IPS-NIHi11 (cell line): ENCODE data around the gene S100A13.
"Not testable (repeated sequence)": the region's sequence is repeated elsewhere in the genome, so short reads cannot be mapped to it uniquely, and the experiment has no call there.

Experiments used
- DNase-seq: peaks from one replicate; pipeline ENCODE4 v3.0.0; 2012; ENCODE audit warnings: mixed read lengths, low spot score

The S100A13 gene

DNA sequence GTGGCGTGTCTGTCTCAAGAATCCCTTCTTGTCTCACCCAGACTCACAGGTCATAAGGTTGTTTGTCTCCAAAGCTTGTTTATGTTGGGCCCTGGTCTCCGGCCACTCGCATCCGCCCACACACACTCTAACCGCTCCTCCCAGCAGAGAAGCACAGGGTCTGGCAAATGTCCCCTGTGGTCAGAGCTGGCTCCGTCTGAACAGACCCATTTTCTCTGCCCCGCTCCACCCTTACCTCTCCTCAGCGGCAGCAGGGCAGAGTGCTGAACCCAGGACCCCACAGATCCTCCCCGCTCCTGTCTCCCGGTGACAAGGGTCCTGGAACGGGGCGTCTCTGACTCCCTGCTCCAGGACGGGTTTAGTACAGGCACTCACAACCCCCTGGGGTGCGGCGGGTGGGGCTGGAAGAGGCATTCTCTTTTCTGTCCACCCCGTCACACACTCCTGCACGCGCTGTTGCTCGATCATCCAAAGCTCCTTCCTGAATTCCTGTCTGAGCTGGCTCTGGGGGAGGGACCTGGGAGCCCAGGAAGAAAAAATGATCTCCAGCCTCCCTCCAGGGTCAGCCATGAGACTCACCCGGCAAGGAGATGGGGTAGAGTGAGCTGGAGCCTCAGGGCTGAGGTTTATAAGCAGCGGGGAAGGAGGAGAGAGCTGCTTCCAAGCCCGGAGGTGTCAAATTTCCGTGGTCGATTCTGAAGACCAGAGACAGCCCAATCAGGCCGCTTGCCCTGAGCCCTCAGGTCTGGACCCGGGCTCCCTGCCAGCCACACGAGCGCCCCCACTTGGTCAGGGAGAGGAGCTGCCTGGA is at the start of gene S100A13:
TSS of gene S100A13 (minus strand) at position 602 of the 811 bp plus-strand sequence. CDS start 1,033 bp downstream, outside the sequence.
- peak; percentile 94 for DNase-seq

DNA sequence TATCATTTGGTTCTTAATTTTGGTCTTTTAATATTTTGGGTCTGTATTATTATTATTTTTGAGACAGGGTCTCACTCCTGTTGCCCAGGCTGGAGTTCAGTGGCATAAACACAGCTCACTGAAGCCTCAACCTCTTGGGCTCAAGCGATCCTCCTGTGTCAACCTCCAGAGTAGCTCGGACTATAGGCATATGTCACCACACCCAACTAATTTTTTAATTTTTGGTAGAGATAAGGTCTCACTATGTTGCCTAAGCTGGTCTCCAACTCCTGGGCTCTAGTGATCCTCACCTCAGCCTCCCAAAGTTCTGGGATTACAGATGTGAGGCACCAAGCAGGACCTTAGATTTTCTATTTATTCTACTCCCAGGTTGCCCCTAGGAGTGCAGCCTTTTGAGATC is 46.2 kb upstream of the S100A13 start:
- no peak for DNase-seq

DNA sequence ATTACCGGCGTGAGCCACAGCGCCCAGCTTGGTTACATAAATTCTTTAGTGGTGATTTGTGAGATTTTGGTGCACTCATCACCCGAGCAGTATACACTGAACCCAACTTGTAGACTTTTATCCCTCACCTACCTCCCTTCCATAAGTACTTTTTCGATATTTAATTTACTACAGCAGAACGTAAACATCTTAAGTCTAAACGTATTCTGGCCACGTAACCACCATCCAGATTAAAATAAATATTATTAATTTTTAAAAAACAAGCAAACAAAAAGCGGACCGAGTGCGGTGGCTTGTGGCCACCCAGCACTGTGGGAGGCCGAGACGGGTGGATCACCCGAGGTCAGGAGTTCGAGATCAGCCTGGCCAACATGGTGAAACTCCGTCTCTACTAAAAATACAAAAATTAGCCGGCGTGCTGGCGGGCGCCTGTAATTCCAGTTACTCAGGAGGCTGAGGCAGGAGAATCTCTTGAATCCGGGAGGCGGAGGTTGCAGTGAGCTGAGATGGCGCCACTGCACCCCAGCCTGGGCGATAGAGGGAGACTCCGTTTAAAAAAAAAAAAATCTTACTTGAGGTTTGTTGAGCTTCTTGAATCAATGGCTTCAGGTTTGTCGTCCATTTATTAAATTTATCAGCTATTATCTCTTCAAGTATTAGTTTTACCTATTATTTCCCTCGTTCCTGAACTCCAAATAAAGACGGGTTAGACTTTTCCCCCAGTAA is 44.5 kb upstream of the S100A13 start:
- DNase-seq = not testable (repeated sequence)

DNA sequence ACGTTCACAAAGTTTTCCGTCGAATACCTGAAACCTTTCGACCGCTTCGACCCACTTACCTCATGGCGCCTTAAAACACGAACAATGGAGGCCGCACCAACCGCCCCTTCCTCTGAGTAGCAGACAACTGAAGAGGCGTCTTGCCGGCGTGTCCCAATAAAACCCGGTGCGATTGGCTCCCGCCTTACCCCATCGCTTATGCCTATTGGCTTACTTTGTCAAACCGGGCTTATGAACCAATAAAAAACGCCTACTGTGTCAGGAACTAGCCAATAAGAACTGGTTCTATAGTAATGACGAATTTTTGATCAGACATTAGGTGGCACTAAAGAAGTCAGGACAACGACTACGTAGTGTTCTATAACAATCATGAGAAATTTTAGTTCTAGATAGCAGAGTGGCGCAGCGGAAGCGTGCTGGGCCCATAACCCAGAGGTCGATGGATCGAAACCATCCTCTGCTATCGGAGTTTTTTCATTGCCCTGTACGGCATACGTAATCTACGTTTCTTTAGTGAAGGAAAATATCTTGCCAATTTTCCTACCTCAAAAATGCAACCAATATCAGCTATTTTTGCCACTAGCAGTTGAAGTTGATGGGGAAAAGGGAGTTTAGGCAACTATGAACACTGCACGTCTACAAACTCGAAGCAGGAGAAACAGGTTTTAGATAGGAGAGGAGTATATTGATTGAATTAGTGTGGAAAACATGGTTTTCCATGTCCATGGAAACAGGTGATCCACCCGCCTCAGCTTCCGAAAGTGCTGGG is 43.7 kb upstream of the S100A13 start, which contains the start of gene ILF2:
TSS of gene ILF2 (minus strand) at position 135 of the 769 bp plus-strand sequence. CDS start at position 64, 71 bp downstream.
- DNase-seq = peak; percentile 98

DNA sequence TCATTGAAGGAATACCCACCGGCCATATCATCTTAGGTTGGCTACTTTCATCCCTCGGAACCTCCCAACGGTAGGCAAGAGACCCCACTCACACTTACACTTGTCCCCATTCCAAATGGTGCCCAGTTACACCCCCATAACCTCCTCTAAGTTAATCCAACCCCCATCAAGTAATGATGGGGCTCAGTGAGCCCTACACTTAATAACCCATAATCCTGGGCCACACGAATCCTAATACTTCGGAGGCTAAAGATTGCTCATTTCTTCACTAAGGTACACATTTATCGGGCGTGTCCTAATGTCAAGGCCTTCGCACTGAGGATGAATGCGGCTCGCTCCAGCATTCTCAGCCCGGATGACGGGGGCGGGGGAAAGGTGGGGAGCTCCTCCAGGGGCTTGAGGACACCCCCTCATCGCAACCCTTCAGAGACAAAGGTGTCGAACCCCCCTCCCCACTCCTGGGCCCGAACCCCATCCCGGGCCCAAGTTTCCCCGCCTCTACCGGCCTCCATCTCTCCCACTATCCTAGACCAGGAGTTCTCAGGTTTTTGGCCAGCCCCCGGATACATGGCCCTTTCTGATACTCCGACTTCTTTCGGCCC is 43.1 kb upstream of the S100A13 start:
- DNase-seq = no peak

DNA sequence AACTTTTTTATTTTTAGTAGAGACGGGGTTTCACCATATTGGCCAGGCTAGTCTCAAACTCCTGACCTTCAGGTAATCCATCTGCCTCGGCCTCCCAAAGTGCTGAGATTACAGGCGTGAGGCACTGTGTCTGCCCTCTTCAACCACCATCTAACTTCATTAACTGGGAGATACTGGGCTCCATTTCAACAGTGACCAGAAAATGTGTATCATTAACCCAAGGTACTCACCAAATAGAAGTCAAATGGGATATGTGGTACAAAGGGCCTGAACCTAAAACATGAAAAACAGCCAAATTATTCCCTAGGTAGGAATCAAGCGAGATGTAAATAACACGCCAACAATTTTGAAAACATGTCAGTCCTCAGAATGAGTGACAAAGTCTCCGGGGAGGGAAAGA is 42.3 kb upstream of the S100A13 start:
- DNase-seq = no peak

DNA sequence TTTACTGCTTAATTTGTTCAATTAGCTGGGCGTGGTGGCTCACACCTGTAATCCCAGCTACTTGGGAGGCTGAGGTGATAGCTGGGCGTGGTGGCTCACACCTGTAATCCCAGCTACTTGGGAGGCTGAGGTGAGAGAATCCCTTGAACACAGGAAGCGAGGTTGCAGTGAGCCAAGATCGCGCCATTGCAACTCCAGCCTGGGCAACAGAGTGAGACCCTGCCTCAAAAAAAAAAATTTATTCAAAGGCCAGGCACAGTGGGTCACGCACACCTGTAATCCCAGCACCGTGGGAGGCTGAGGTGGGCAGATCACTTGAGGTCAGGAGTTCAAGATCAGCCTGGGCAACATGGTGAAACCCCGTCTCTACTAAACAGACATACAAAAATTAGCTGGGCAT is 41.4 kb upstream of the S100A13 start:
- DNase-seq = not testable (repeated sequence)

DNA sequence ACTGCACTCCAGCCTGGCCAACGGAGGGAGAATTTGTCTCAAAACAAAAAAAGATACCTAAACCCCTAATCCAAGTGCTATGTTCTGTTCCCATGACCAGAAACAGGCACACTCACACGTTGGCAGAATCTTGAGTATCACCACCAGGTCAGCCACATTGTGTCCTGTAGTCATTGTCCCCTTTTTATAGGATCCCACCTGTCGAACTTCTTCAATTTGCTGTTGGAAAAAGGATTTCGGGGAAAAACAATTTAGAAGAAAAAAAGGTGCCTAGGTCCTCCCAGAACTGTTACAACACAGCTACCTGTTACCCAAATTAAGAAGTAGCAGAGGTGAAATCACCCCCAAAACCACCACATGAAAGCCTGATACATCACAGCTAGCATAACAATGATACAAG is 40.1 kb upstream of the S100A13 start:
- DNase-seq = no peak

DNA sequence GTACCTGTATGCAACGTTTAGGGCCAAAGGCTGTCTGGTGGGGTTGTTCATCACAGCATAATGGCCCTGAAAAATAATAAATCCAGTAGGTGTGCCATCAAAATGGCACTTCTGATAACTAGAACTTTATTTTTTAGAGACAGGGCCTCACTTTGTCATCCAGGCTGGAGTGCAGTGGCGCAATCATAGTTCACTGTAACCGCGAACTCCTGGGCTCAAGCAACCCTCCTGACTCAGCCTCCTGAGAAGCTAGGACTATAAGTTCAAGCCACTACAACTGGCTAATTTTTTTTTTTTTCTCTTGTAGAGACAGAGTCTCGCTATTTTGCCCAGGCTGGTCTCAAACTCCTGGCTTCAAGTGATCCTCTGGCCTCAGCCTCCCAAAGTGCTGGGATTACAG is 35.9 kb upstream of the S100A13 start:
- no peak for DNase-seq

DNA sequence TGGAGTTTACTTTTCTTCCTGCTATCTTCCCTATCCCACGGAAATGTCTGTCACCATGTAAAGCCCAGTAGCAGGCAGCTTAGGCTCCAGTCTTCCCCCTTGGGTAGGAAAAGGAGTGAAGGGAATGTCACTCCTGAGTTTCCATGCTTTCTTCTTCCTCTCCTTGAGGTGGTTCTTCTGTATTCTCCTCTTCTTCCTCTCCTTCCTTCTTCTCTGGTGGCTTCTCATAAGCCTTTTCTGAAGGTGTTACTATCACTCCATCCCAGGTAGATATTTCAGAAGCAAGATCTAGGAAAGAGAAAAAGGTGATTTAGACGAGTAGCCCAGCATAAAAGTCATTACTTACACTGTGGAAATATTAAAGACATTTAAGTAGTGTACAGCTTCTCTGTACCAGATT is 35.0 kb upstream of the S100A13 start:
- no peak for DNase-seq

DNA sequence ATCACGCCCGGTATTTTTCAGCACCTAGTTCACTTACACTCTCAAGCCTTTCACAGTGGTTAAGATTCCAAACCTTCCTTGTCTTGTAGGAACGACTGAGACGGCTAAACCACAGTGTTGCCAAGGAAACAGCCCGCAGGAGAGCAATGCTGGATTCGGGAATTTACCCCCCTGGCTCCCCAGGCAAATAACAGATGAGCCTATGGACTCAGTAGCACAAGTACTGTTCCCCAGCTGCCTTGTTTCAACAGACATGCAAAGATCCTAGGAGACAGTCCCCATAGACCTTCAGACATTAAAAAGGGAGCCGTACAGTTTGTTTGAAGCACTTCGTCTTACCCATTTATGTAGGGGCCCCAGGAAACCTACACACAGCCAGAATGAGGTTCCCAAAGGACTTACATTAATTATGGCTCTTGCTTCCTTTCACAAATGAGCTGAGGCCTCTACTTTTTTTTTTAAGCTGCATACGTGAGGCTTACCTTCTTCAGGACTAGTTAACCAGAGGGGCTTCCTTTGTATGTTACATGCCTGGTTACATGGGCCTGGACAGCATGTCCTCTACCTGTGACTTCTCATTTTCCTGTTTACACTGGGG is 33.9 kb upstream of the S100A13 start:
- DNase-seq = no peak

DNA sequence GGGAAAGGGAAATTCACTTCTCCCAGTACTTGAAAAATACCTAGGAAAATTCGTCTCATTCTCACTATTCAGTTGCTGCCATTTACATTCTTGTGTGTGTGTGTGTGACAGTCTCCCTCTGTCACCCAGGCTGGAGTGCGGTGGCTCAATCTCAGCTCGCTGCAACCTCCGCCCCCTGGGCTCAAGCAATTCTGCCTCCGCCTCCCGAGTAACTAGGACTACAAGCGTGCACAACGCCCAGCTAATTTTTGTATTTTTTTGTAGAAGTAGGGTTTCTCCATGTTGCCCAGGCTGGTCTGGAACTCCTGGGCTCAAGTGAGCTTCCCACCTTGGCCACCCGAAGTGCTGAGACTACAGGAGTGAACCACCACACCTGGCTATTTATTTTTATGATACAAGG is 32.4 kb upstream of the S100A13 start:
- no peak for DNase-seq

DNA sequence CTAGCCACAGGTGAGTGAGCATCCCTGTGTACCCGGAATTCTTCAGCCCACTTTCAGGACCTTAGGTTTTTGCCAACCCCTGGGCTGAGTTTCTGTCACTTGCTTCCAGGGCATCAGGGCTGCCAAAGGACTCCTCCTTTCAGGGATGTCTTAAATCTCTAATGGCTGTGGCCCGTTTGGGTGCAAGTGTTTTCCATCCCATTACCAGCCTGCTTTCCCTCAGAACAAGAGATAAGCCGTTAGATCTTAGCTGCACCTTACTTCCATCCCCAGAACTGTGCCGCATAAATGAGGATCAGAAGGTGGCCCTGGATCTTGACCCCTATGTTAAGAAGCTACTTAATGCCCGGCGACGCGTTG is 31.9 kb upstream of the S100A13 start:
- DNase-seq = no peak

DNA sequence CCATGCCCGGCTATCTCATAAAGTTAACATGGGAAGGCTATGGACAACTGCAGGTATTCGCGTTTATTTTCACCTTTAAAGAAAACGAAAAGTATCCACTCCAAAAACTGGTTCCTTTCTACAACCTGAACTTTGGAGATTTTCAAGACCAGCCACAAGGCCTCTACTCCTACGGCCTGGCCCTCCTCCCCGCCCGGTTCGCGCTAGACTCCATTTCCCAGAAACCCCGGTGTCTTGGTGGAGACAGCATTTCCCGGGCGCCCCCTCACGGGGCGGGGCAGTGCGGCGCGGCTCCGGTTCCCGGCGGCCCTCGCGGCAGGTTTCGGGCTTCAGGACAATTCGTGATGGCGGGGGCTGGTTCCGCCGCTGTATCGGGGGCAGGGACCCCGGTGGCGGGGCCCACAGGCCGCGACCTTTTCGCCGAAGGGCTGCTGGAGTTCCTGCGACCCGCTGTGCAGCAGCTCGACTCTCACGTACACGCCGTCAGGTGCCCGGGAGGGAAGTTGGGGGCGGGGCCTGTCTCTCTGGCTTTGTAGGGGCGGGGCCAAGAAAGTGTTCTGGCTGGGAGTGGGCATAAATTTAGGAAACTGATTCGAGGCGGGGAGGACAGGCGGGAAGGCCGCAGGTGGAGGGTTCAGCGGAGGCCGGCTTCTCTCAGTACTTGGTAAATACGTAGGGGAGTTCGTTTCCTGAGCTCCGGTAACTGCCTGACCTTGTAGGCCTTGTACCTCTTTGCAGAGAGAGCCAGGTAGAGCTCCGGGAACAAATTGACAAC is 31.3 kb upstream of the S100A13 start, which contains the start of gene SNAPIN:
TSS of gene SNAPIN (plus strand) at position 304 of the 775 bp plus-strand sequence. CDS start at position 345, 41 bp downstream.
- peak; percentile 94 for DNase-seq

DNA sequence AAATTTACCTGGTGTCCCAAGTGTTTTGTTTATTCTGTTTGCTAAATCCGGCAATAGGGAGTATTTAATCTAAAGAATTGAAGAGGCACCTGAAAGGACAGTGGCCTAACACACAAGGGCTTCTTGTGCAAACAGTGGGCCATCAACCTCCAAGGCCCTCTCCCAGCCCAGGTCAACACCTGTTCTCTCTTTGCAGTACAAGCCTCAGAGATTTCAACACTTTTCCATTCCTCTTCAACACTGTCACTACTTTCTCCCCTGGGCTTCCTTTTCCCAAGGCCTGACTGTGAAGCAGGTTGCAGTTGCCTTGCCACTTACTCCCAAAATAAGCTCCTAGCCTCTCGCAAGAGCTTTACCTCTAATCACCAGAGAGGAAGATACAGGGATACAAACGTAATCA is 28.0 kb upstream of the S100A13 start:
- DNase-seq = no peak

DNA sequence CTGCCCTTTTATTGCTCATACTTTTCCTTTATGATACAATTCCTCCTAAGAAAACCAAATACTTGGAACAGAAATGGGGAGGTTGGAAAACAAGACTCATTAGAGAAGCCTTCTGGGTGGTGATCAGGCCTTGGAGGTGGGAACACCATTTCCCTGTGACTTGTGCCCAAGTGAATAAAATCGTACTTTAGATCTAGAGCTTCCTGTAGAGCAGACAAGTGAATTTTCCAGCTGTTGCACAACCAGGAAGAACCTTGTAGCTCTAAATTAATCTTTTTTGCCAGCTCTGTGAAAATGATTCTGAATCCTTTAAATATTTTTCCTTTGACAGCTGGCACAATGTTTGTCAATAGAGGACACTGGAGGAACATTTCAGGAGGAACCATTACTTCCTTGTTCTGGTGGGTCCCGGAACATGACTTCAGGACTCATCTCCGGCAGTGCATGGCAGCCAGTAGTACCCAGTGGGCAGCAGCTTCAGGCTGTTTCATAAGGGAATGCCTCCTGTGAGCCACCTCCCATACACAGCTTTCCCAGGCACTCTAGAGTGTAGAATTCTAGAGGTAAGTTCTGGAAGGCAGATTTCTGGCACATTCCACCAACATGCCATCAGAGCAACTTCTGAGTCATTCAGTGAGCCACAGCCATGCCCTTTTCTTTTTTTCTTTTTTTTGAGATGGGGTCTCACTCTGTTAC is 25.6 kb upstream of the S100A13 start:
- DNase-seq = no peak

DNA sequence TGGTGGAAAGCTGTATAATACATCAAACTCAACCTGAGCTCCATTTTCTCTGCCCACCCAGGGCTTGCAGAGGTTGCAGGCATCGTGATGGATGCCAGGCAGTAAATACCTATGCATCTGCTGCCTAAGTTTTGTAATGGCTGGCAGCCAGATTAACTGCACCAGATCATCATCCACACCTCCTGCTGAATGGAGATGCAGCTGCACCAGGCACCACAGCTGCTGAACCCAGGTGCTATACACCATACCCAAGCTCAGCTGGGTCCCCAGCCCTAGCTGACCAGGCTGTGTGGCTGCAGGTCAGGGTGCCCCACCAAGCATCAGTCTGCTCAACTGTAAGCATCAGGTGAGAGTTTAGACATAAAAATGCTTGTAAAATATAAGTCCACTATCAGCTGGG is 24.5 kb upstream of the S100A13 start:
- no peak for DNase-seq

DNA sequence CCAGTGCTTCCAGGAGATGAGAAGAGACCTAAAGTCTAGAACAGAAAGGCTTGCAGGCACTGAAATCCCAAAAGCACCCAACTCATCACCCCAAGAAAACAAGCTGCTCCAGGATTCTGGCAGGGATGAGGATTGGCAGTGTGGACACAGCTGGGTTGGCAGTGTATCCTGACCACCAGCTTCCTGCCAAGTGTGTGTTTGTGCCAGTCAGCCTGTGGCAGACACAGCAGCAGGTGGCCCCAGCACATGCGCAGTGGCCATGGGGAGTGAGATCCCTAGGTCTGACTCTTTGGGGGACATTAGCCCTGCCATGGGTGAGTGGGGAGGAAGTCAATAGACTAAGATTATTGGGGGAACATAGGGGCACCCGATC is 22.5 kb upstream of the S100A13 start:
- DNase-seq = no peak

DNA sequence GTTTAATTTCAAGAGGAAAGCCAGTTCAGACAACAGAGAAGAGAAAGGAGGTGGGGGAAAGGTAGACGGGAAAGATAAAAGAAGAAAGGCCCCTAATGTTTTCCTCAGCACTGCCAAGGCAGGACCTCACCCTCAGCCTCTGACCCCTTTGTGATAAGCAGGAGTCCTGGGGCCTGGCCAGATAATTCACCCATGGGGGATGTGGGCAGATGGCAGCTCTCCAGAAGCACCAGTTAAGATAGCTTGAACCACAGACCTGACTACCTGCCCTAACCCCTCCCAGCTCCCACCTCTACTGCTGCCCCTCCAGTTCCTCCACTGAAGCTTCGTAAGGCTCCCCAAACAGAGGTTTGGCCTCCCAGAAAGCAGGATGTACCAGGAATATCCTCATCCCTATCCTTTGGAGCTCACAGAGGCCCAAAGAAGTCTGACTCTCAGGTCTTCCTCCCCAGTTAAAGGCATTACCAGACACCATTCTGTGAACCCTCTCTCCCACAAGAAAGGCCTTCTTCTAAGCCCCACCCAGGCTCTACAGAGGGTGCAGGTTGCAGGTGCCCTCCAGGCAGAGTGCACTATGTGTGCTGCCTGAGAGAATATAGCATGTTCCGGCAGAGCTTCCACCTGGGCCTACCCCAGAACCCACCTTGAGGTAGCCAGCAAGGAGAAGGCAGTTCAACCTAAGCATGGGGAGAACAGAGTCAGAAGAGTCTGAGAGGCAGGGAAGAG is 22.0 kb upstream of the S100A13 start:
- DNase-seq = no peak
